ENCODE results near the gene NLGN3.

NLGN3 gene

GRCh38 chrX:71118032-71118984, 26.3 kb upstream of the NLGN3 start, which contains the start of gene MED12:
MED12 (plus strand) TSS chrX:71118596; CDS start chrX:71118755, 159 bp downstream.
- DNase-seq (ENCODE audit: low read depth), result peak; percentile 75

GRCh38 chrX:71118985-71119535, 25.6 kb upstream of the NLGN3 start:
- DNase-seq (ENCODE audit: low read depth), result no peak

- DNase-seq (ENCODE audit: low read depth), result peak; percentile 45
Measured at GRCh38 chrX:71128166-71128833, 16.3 kb upstream of the NLGN3 start.

- peak; percentile 54 for DNase-seq (ENCODE audit: low read depth)
Measured at GRCh38 chrX:71128915-71129765, 15.5 kb upstream of the NLGN3 start.

- DNase-seq (ENCODE audit: low read depth), result no peak
Measured at GRCh38 chrX:71131510-71131909, 13.1 kb upstream of the NLGN3 start.

GRCh38 chrX:71140440-71140839, 4.2 kb upstream of the NLGN3 start:
- no peak for DNase-seq (ENCODE audit: low read depth)

GRCh38 chrX:71143508-71143907, 1.1 kb upstream of the NLGN3 start:
- no peak for DNase-seq (ENCODE audit: low read depth)

GRCh38 chrX:71147496-71148277, 3.0 kb downstream of the NLGN3 start:
- no peak for DNase-seq (ENCODE audit: low read depth)

- DNase-seq (ENCODE audit: low read depth), result no peak
Measured at GRCh38 chrX:71148278-71148663, 3.6 kb downstream of the NLGN3 start.

GRCh38 chrX:71151366-71151765, 6.7 kb downstream of the NLGN3 start:
- no peak for DNase-seq (ENCODE audit: low read depth)

GRCh38 chrX:71154196-71154595, 9.6 kb downstream of the NLGN3 start:
- DNase-seq (ENCODE audit: low read depth), result no peak

GRCh38 chrX:71154641-71155040, 10.0 kb downstream of the NLGN3 start:
- DNase-seq (ENCODE audit: low read depth), result no peak

GRCh38 chrX:71158603-71159002, 14.0 kb downstream of the NLGN3 start:
- DNase-seq (ENCODE audit: low read depth), result no peak

GRCh38 chrX:71159335-71159734, 14.7 kb downstream of the NLGN3 start:
- DNase-seq (ENCODE audit: low read depth), result no peak

GRCh38 chrX:71160475-71160874, 15.8 kb downstream of the NLGN3 start:
- no peak for DNase-seq (ENCODE audit: low read depth)

- no peak for DNase-seq (ENCODE audit: low read depth)
Measured at GRCh38 chrX:71162981-71163380, 18.3 kb downstream of the NLGN3 start.

- no peak for DNase-seq (ENCODE audit: low read depth)
Measured at GRCh38 chrX:71164071-71164470, 19.4 kb downstream of the NLGN3 start.

GRCh38 chrX:71166461-71166860, 21.8 kb downstream of the NLGN3 start:
- DNase-seq (ENCODE audit: low read depth), result no peak

GRCh38 chrX:71167031-71167781, 22.6 kb downstream of the NLGN3 start:
- DNase-seq (ENCODE audit: low read depth), result no peak

GRCh38 chrX:71168134-71168533, 23.5 kb downstream of the NLGN3 start:
- peak; percentile 17 for DNase-seq (ENCODE audit: low read depth)
